ENCODE measurements around the gene MYL4. TPM values are rescaled to one million over a fixed set of nuclear protein-coding genes. Genes with fewer than 3 reads are reported as not detected.

Gene MYL4
- total and polyA plus RNA-seq, 10 of the 15 experiments (the other 5 are each of a cell fraction or from before 2014, with no cell fraction given) = 0.23 to 1.6 (median 0.58) TPM; not detected in 3

DNA sequence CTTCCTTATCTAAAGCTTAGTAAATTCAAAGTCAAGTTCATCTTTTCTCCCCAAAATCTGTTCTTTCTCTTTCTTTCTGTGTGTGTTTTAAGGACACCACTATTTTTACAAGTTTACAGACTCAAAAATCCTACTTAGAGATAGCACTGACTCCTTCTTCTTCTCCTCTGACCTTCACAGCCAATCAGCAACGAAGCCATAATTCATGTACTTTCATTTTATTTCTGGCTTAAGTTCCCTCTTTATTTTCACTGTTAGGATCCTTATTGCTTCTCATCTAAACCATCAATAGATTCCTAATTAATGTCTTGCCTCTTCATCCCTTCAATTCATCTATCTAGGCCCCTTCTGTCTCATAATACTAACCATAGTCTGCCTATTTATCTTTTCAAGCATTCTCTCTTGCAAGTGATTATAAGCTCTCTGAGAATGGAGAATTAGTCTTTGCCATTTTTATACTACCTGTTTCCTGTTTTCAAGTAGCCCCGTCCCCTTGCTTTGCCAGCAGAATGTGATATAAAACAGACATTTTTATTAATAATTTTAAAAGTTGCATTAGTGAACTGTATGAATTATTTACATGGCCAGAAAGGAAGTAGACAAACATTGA lies 47.0 kb upstream of the MYL4 start (continued):
- TF ChIP-seq, protein P1, sequence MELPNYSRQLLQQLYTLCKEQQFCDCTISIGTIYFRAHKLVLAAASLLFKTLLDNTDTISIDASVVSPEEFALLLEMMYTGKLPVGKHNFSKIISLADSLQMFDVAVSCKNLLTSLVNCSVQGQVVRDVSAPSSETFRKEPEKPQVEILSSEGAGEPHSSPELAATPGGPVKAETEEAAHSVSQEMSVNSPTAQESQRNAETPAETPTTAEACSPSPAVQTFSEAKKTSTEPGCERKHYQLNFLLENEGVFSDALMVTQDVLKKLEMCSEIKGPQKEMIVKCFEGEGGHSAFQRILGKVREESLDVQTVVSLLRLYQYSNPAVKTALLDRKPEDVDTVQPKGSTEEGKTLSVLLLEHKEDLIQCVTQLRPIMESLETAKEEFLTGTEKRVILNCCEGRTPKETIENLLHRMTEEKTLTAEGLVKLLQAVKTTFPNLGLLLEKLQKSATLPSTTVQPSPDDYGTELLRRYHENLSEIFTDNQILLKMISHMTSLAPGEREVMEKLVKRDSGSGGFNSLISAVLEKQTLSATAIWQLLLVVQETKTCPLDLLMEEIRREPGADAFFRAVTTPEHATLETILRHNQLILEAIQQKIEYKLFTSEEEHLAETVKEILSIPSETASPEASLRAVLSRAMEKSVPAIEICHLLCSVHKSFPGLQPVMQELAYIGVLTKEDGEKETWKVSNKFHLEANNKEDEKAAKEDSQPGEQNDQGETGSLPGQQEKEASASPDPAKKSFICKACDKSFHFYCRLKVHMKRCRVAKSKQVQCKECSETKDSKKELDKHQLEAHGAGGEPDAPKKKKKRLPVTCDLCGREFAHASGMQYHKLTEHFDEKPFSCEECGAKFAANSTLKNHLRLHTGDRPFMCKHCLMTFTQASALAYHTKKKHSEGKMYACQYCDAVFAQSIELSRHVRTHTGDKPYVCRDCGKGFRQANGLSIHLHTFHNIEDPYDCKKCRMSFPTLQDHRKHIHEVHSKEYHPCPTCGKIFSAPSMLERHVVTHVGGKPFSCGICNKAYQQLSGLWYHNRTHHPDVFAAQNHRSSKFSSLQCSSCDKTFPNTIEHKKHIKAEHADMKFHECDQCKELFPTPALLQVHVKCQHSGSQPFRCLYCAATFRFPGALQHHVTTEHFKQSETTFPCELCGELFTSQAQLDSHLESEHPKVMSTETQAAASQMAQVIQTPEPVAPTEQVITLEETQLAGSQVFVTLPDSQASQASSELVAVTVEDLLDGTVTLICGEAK (IDR thresholded peaks at IDR 0.05; ENCODE audit: borderline replicate concordance) = no peak

DNA sequence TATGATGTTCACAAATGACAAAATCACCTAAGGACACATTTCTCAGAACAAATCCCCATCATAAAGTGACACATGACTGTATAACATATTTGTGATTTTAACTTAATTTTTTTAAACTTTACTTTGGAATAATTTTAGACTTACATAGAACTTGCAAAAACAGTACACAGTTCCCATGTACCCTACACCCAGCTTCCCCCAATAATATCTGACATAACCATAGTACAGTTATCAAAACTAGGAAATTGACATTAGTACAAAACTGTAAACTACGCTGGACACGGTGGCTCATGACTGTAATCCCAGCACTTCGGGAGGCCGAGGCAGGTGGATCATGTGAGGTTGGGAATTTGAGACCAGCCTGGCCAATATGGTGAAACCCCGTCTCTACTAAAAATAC lies 44.9 kb upstream of the MYL4 start:
- WGBS (ENCODE audit: insufficient coverage, insufficient replicate concordance, low lambda C conversion rate, missing lambda C conversion rate) = 100% methylated on average over 5 of the region's 5 CpGs
- no peak overlapping the region for H2AFZ ChIP-seq (ENCODE audit: control insufficient read depth, low read depth, low read length)
- RAD21 ChIA-PET (ENCODE audit: unreplicated experiment) = interaction anchor here (1.6 kb wide), 1 partner anchor 41 kb away, joined by 3 read pairs; no protein-coding TSS in a partner anchor
- CTCF ChIA-PET = interaction anchor here (0.7 kb wide), 1 partner anchor 468 kb away, joined by 3 read pairs; no protein-coding TSS in a partner anchor
- peaks cover 3% of the 10 kb centered on the region for H3K4me1 ChIP-seq (ENCODE audit: control insufficient read depth, insufficient read depth, low read length)
- no peaks in the 10 kb centered on the region for H4K20me1 ChIP-seq (ENCODE audit: control insufficient read depth, insufficient read depth)
- FAIRE-seq (no peak), DNase-seq (ENCODE audit: low read depth, low spot score) (no peak), ATAC-seq (no peak)
- H3K4me3 ChIP-seq = no peak overlapping the region
- SMC1A ChIA-PET (ENCODE audit: uncharacterized antibody, unreplicated experiment) = interaction anchor here (0.9 kb wide), 1 partner anchor 9 kb away, joined by 4 read pairs; no protein-coding TSS in a partner anchor
- in situ Hi-C loops (cut with MboI) (no loop called here), intact Hi-C loops (cut with micrococcal nuclease; ENCODE audit: unreplicated experiment) (no loop called here)
- H3K27me3 ChIP-seq (replicated peaks in 1 of 2; ENCODE audit: control insufficient read depth in 2 of 2, insufficient read depth in 2 of 2, low read length in 1 of 2) = no peaks in the 10 kb centered on the region
- POLR2A ChIA-PET = interaction anchor here (0.6 kb wide), 1 partner anchor 123 kb away, joined by 4 read pairs; no protein-coding TSS in a partner anchor
- no peaks in the 10 kb centered on the region for H3K9me3 ChIP-seq (replicated peaks; ENCODE audit: control insufficient read depth, insufficient read depth, low read length)
- no TSS peak for BruUV-seq (replicated peaks)
- no peak overlapping the region for H3K4me2 ChIP-seq (ENCODE audit: control insufficient read depth, insufficient read depth)
- H3K27ac ChIP-seq (ENCODE audit: control insufficient read depth, insufficient read depth) = no peak overlapping the region
- no peak overlapping the region for H3K9ac ChIP-seq (ENCODE audit: control insufficient read depth, insufficient read depth, low read length)
- peaks cover 12 to 30% of the 10 kb centered on the region in 2 experiments for H3K36me3 ChIP-seq (ENCODE audit: control insufficient read depth in 2 of 2, insufficient read depth in 2 of 2, low read length in 1 of 2)
- H3K79me2 ChIP-seq (ENCODE audit: control insufficient read depth, insufficient read depth, low read length) = no peaks in the 10 kb centered on the region; the same call in none of the 2 replicates
- no peak for TF ChIP-seq SP1 (IDR thresholded peaks at IDR 0.05; ENCODE audit: low read depth, low read length)
- TF ChIP-seq ZBED1 (IDR thresholded peaks at IDR 0.05; ENCODE audit: borderline replicate concordance) = no peak
- TF ChIP-seq TCF7 (IDR thresholded peaks at IDR 0.05; ENCODE audit: borderline replicate concordance) = no peak
- TF ChIP-seq SREBF2 (IDR thresholded peaks at IDR 0.05; ENCODE audit: low read length) = no peak
- no peak for TF ChIP-seq WRNIP1 (IDR thresholded peaks at IDR 0.05; ENCODE audit: borderline replicate concordance, low read depth, low read length)
- TF ChIP-seq, protein P2, sequence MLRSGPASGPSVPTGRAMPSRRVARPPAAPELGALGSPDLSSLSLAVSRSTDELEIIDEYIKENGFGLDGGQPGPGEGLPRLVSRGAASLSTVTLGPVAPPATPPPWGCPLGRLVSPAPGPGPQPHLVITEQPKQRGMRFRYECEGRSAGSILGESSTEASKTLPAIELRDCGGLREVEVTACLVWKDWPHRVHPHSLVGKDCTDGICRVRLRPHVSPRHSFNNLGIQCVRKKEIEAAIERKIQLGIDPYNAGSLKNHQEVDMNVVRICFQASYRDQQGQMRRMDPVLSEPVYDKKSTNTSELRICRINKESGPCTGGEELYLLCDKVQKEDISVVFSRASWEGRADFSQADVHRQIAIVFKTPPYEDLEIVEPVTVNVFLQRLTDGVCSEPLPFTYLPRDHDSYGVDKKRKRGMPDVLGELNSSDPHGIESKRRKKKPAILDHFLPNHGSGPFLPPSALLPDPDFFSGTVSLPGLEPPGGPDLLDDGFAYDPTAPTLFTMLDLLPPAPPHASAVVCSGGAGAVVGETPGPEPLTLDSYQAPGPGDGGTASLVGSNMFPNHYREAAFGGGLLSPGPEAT (IDR thresholded peaks at IDR 0.05; ENCODE audit: low read depth) = no peak
- TF ChIP-seq YY1 (IDR thresholded peaks at IDR 0.05; ENCODE audit: low read depth, low read length) = no peak
- TF ChIP-seq ETV6 (conservative IDR thresholded peaks at IDR 0.05 in 1 of 2, IDR thresholded peaks at IDR 0.05 in 1 of 2; ENCODE audit: borderline replicate concordance in 1 of 2, low read depth in 1 of 2) = no peak
- no peak for TF ChIP-seq TCF12 (IDR thresholded peaks at IDR 0.05; ENCODE audit: low read depth, low read length)
- no peak for TF ChIP-seq CREM (IDR thresholded peaks at IDR 0.05; ENCODE audit: low read depth)
- no peak for TF ChIP-seq NRF1 (conservative IDR thresholded peaks at IDR 0.05; ENCODE audit: low read depth, low read length)
- no peak for TF ChIP-seq CHD2 (IDR thresholded peaks at IDR 0.05; ENCODE audit: borderline replicate concordance, low read depth, low read length)
- TF ChIP-seq HDGF (IDR thresholded peaks at IDR 0.05) = no peak
- no peak for TF ChIP-seq SIX5 (IDR thresholded peaks at IDR 0.05; ENCODE audit: low read depth, low read length, severe bottlenecking)
- no peak for TF ChIP-seq RB1 (IDR thresholded peaks at IDR 0.05; ENCODE audit: borderline replicate concordance)
- no peak for TF ChIP-seq STAT3 (IDR thresholded peaks at IDR 0.05; ENCODE audit: low read depth, low read length)

Measured in GM12878 (cell line).